Ovary (tissue), 3 donors: Measurements from ENCODE around the gene SIL1.

Experiments used
- CTCF ChIP-seq, 3 donors: fragments of 450-650 bp in 2 of 3; fragments of 200-600 bp in 1 of 3; IDR thresholded peaks; one replicate each; pipeline versions ENCODE4 v1.5.1 to v1.8.0; 2016 to 2022; ENCODE audit warnings: antibody characterized with exemption in 3 of 3, mild to moderate bottlenecking in 1 of 3
- POLR2A ChIP-seq: fragments of 450-650 bp; IDR thresholded peaks from one replicate; pipeline ENCODE4 v1.6.1; 2017; ENCODE audit warnings: antibody characterized with exemption, mild to moderate bottlenecking, moderate library complexity
- donor health status: DM: no; HTN: no; CAD: no.

GRCh38 chr5:139117342-139117884 lies 80.8 kb downstream of the SIL1 start:
- TF ChIP-seq CTCF (IDR thresholded peaks at IDR 0.05): no peak
- TF ChIP-seq POLR2A: no peak
